A549 (cell line): ENCODE data around the gene RAB3IP. TPM values are rescaled to one million over a fixed set of nuclear protein-coding genes. Genes with fewer than 3 reads are reported as not detected.

Experiments used
- ATAC-seq, 2 experiments: fragments of 200-7000 bp in 1 of 2; fragments of >200 bp in 1 of 2; cut with Nextera tagmentation in 1 of 2; cut with Tn5 transposase in 1 of 2; 3 replicates each; pipeline versions ENCODE4 v1.8.0 to v1.9.1; 2018 to 2020; ENCODE audit warnings: mild to moderate bottlenecking in 1 of 2, moderate library complexity in 1 of 2
- CTCF ChIA-PET: fragments of 300-600 bp; sonication (Branson Sonifier 250); formaldehyde crosslinking; extraction: SDS; loops from one replicate; lab custom pipeline; 2021; ENCODE audit warnings: antibody characterized with exemption, inconsistent platforms; lab: Yijun Ruan, JAX
- POLR2A ChIA-PET: fragments of 350-600 bp; formaldehyde crosslinking; extraction: SDS; loops from one replicate; lab custom pipeline; 2021; ENCODE audit warnings: antibody characterized with exemption, inconsistent platforms; lab: Yijun Ruan, JAX
- DNase-seq, 2 experiments: peaks; one replicate each; pipeline versions ENCODE4 v3.0.0 to v3.0.0-alpha.2; 2011 to 2016; ENCODE audit warnings: low read depth in 1 of 2, low spot score in 1 of 2
- FAIRE-seq: peaks from 2 replicates; lab custom pipeline; 2011; peaks lifted over from hg19 to GRCh38; lab: Jason Lieb, UNC
- H3K27ac ChIP-seq, 2 experiments: fragments of >200 bp; sonication (Bioruptor Twin); formaldehyde crosslinking; 3 replicates each; pipeline ENCODE4 v1.5.1; 2016 to 2017
- H3K4me1 ChIP-seq: fragments of >200 bp; sonication (Bioruptor Twin); formaldehyde crosslinking; 3 replicates; pipeline ENCODE4 v1.6.1; 2016
- H3K4me2 ChIP-seq: fragments of >200 bp; sonication (Bioruptor Twin); formaldehyde crosslinking; 3 replicates; pipeline ENCODE4 v1.6.1; 2016
- H3K4me3 ChIP-seq: fragments of >200 bp; sonication (Bioruptor Twin); formaldehyde crosslinking; 3 replicates; pipeline ENCODE4 v1.5.1; 2016
- H3K9me3 ChIP-seq: fragments of >200 bp; sonication (Bioruptor Twin); formaldehyde crosslinking; 3 replicates; pipeline ENCODE4 v1.6.1; 2016
- CBX2 ChIP-seq: fragments of 200-600 bp; sonication (generic); IDR thresholded peaks from 2 replicates; pipeline ENCODE4 v1.6.1; 2016; ENCODE audit warnings: low read depth, mild to moderate bottlenecking, borderline replicate concordance
- CEBPB ChIP-seq, 2 experiments: fragments of >200 bp in 1 of 2; sonication (Bioruptor Twin) in 1 of 2; formaldehyde crosslinking in 1 of 2; IDR thresholded peaks; 2 replicates each; pipeline ENCODE4 v1.6.1; 2012 to 2016
- CHD4 ChIP-seq: fragments of 200-600 bp; sonication (generic); IDR thresholded peaks from 2 replicates; pipeline ENCODE4 v1.6.1; 2016; ENCODE audit warnings: antibody characterized with exemption, mild to moderate bottlenecking, borderline replicate concordance
- EHMT2 ChIP-seq: fragments of 200-600 bp; sonication (generic); IDR thresholded peaks from 2 replicates; pipeline ENCODE4 v1.6.1; 2016; ENCODE audit warnings: antibody characterized with exemption, low read depth, mild to moderate bottlenecking, moderate library complexity
- FOSB ChIP-seq: fragments of 250-450 bp; sonication (Bioruptor Pico); IDR thresholded peaks from 2 replicates; pipeline ENCODE4 v1.5.0; 2020; ENCODE audit warnings: mild to moderate bottlenecking, moderate library complexity
- FOSL2 ChIP-seq, 2 experiments: fragments of 450-650 bp in 1 of 2; fragments of >200 bp in 1 of 2; sonication (Bioruptor Twin) in 1 of 2; formaldehyde crosslinking; IDR thresholded peaks; 2 replicates each; pipeline versions ENCODE4 v1.5.0 to v1.6.1; 2016 to 2020; ENCODE audit warnings: mild to moderate bottlenecking in 1 of 2, moderate library complexity in 1 of 2
- HES2 ChIP-seq: fragments of >200 bp; sonication (Bioruptor Twin); formaldehyde crosslinking; IDR thresholded peaks from 2 replicates; pipeline ENCODE4 v1.6.1; 2016
- HEYL ChIP-seq: fragments of 250-450 bp; sonication (Bioruptor Pico); IDR thresholded peaks from 2 replicates; pipeline ENCODE4 v1.8.0; 2021; ENCODE audit warnings: mild to moderate bottlenecking, moderate library complexity
- HMGXB4 ChIP-seq: fragments of 250-450 bp; sonication (Bioruptor Pico); IDR thresholded peaks from 2 replicates; pipeline ENCODE4 v1.5.0; 2021; ENCODE audit warnings: mild to moderate bottlenecking, moderate library complexity, borderline replicate concordance
- HOXA7 ChIP-seq: fragments of 250-450 bp; sonication (Bioruptor Pico); IDR thresholded peaks from 2 replicates; pipeline ENCODE4 v1.5.0; 2020; ENCODE audit warnings: mild to moderate bottlenecking, moderate library complexity
- HOXB5 ChIP-seq: fragments of 250-450 bp; sonication (Bioruptor Pico); IDR thresholded peaks from 2 replicates; pipeline ENCODE4 v1.5.0; 2020; ENCODE audit warnings: mild to moderate bottlenecking, moderate library complexity
- JUNB ChIP-seq: fragments of >200 bp; sonication (Bioruptor Twin); formaldehyde crosslinking; IDR thresholded peaks from 2 replicates; pipeline ENCODE4 v1.6.1; 2016
- MAX ChIP-seq: IDR thresholded peaks from 2 replicates; pipeline ENCODE4 v1.6.1; 2012
- MYC ChIP-seq: IDR thresholded peaks from 2 replicates; pipeline ENCODE4 v1.6.1; 2012; ENCODE audit warnings: mild to moderate bottlenecking, inconsistent platforms, low read length, improper control_type of control experiment, borderline replicate concordance
- NPAS2 ChIP-seq: fragments of 250-450 bp; sonication (Bioruptor Pico); IDR thresholded peaks from 2 replicates; pipeline ENCODE4 v1.8.0; 2022; ENCODE audit warnings: mild to moderate bottlenecking, moderate library complexity, borderline replicate concordance
- NR3C1 ChIP-seq: fragments of >200 bp; sonication (Bioruptor Twin); formaldehyde crosslinking; IDR thresholded peaks from 3 replicates; pipeline ENCODE4 v1.6.1; 2017
- POLR2A ChIP-seq: IDR thresholded peaks from 2 replicates; pipeline ENCODE4 v1.6.1; 2012; ENCODE audit warnings: mild to moderate bottlenecking, low read length
- POLR2AphosphoS2 ChIP-seq: conservative IDR thresholded peaks from 2 replicates; pipeline ENCODE4 v1.6.1; 2012; ENCODE audit warnings: low read length, improper control_type of control experiment, inconsistent platforms
- RNF2 ChIP-seq: fragments of 200-600 bp; sonication (generic); IDR thresholded peaks from 2 replicates; pipeline ENCODE4 v1.6.1; 2016; ENCODE audit warnings: low read depth, mild to moderate bottlenecking, antibody characterized with exemption, moderate library complexity, borderline replicate concordance
- SMC3 ChIP-seq: fragments of >200 bp; sonication (Bioruptor Twin); formaldehyde crosslinking; IDR thresholded peaks from 3 replicates; pipeline ENCODE4 v1.6.1; 2018; ENCODE audit warnings: inconsistent platforms
- ZC3H11A ChIP-seq: fragments of 450-650 bp; IDR thresholded peaks from 2 replicates; pipeline ENCODE4 v1.6.1; 2014; ENCODE audit warnings: antibody characterized with exemption, mild to moderate bottlenecking
- ZNF302 ChIP-seq: fragments of 250-450 bp; sonication (Bioruptor Pico); IDR thresholded peaks from 2 replicates; pipeline ENCODE4 v1.9.0; 2021; ENCODE audit warnings: inconsistent platforms, mild to moderate bottlenecking, moderate library complexity
- WGBS: methylation state at CpG from one replicate; pipeline ENCODE4 v1.1.6; 2017; ENCODE audit errors: missing lambda C conversion rate; 5-methylcytosine and 5-hydroxymethylcytosine counted together
- polyA plus RNA-seq, 4 experiments: library from polyadenylated mRNA; depleted of rRNA in 3 of 4; stranded (reverse); fragments of >200 nt; fragmentation: RNase III in 1 of 4; extraction: RNeasy Plus Mini Kit Qiagen cat#74134 plus additional on column Dnase treatment in 1 of 4; gene quantifications; 2 replicates in 3 of 4; 3 replicates in 1 of 4; pipeline ENCODE4 v1.2.3, GENCODE V29; 2011 to 2017
- TF ChIP-seq, protein P1 (sequence below): IDR thresholded peaks from 2 replicates; pipeline ENCODE4 v1.6.1; 2012; ENCODE audit warnings: low read depth, borderline replicate concordance
- TF ChIP-seq, protein P2 (sequence below): fragments of 450-650 bp; IDR thresholded peaks from 2 replicates; pipeline ENCODE4 v1.6.1; 2014; ENCODE audit warnings: antibody characterized with exemption

RAB3IP gene
- polyA plus RNA-seq, 2 of the 4 experiments (the other 2 are of a cell fraction): 12.1 to 46.4 TPM

- DNase-seq (no peak), ATAC-seq (no peak), FAIRE-seq (no peak)
- ChIA-PET CTCF (interaction anchor here (0.6 kb wide), 1 partner anchor 81 kb away, joined by 4 read pairs; no protein-coding TSS in a partner anchor), POLR2A (no interaction called here)
- TF ChIP-seq MAX: no peak
- no peak for TF ChIP-seq CEBPB (IDR thresholded peaks at IDR 0.05)
- TF ChIP-seq CBX2: no peak
- no peak for TF ChIP-seq HOXB5
- no peak for TF ChIP-seq POLR2AphosphoS2
- no peak for TF ChIP-seq RNF2
- TF ChIP-seq, protein P1, sequence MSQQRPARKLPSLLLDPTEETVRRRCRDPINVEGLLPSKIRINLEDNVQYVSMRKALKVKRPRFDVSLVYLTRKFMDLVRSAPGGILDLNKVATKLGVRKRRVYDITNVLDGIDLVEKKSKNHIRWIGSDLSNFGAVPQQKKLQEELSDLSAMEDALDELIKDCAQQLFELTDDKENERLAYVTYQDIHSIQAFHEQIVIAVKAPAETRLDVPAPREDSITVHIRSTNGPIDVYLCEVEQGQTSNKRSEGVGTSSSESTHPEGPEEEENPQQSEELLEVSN: no peak
- TF ChIP-seq NPAS2: no peak
- no peak for TF ChIP-seq ZNF302 (CRISPR knock-in tag)
- TF ChIP-seq CHD4: no peak
- TF ChIP-seq NR3C1: no peak
- no peak for TF ChIP-seq HEYL (CRISPR knock-in tag)
- WGBS: 82% methylated on average over 12 of the region's 12 CpGs
- H3K27ac ChIP-seq: no peak within 1 kb of the TSS
- H3K4me2 ChIP-seq: no peak within 1 kb of the TSS
- no peak within 1 kb of the TSS for H3K4me3 ChIP-seq
- H3K9me3 ChIP-seq: no peaks in the 10 kb centered on the region
- H3K4me1 ChIP-seq: no peaks in the 10 kb centered on the region
Observed at GRCh38 chr12:69698769-69699540, 39.7 kb upstream of the RAB3IP start, which contains the start of gene BEST3. BEST3 (minus strand) TSS chr12:69699303; CDS start chr12:69697798, 1,505 bp downstream.

- POLR2A ChIA-PET: no interaction called here
- no peaks in the 10 kb centered on the region for H3K4me1 ChIP-seq
- ATAC-seq (no peak), DNase-seq (no peak), FAIRE-seq (no peak)
- H3K4me2 ChIP-seq: no peak overlapping the region
- no peak overlapping the region for H3K27ac ChIP-seq
- CTCF ChIA-PET: no interaction called here
- WGBS: 92% methylated on average over 3 of the region's 3 CpGs
- H3K9me3 ChIP-seq: no peaks in the 10 kb centered on the region
- TF ChIP-seq RNF2 (no peak), FOSB (no peak), POLR2AphosphoS2 (no peak), JUNB (no peak), ZC3H11A (no peak), SMC3 (no peak), EHMT2 (no peak), POLR2A (no peak), CEBPB (IDR thresholded peaks at IDR 0.05) (no peak), HOXA7 (no peak), MYC (no peak), FOSL2 (IDR thresholded peaks at IDR 0.05) (no peak), FOSL2 (CRISPR knock-in tag; IDR thresholded peaks at IDR 0.05) (no peak), HMGXB4 (CRISPR knock-in tag) (no peak), HEYL (CRISPR knock-in tag) (no peak), HES2 (no peak)
- TF ChIP-seq, protein P1: no peak
- TF ChIP-seq, protein P2, sequence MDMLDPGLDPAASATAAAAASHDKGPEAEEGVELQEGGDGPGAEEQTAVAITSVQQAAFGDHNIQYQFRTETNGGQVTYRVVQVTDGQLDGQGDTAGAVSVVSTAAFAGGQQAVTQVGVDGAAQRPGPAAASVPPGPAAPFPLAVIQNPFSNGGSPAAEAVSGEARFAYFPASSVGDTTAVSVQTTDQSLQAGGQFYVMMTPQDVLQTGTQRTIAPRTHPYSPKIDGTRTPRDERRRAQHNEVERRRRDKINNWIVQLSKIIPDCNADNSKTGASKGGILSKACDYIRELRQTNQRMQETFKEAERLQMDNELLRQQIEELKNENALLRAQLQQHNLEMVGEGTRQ: no peak
- no peak overlapping the region for H3K4me3 ChIP-seq
Observed at GRCh38 chr12:69701826-69702225, 36.8 kb upstream of the RAB3IP start.
